ENCODE results near the gene NUP43. TPM values are rescaled to one million over a fixed set of nuclear protein-coding genes. Genes with fewer than 3 reads are reported as not detected.

The NUP43 gene
- polyA plus RNA-seq, 2 of the 4 experiments (the other 2 are of a cell fraction) = 20.0 to 40.3 TPM

DNA sequence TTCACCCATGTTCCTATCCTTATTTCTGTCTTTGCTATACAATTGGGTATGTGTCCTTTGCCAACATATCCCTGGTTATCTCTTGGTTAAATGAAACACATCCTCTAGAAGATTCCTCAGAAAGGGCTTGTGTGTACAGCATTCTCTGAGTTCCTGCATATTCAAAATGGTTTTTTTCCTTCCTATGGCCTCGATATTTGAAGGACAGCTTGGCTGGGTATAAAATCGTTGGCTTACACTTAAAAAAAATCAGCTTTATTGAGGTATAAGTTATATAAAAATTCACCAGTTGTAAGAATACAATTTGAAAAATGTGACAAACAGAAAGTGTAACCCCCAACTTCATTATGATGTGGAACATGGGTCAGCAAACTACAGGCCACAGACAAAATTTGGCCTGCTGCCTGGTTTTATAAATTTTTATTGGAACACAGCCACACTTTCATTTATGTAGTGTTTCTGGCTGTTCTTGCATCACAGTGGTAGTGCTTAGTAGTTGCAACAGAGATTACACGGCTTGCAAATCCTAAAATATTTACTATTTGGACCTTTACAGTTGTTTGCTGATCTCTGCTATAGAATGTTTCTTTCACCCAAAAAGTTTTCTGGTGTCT, 19.9 kb upstream of the NUP43 start:
- 92% methylated on average over 3 of the region's 3 CpGs for WGBS (ENCODE audit: missing lambda C conversion rate)
- ATAC-seq (no peak), FAIRE-seq (no peak), DNase-seq (ENCODE audit: low read depth in 1 of 2, low spot score in 1 of 2) (no peak)
- peaks cover 9% of the 10 kb centered on the region for H3K9me3 ChIP-seq
- CTCF ChIA-PET = no interaction called here
- peaks cover 12% of the 10 kb centered on the region; the same call in 2 of the 3 replicates for H3K4me1 ChIP-seq
- no peak overlapping the region for H3K4me2 ChIP-seq
- POLR2A ChIA-PET = no interaction called here
- H3K27ac ChIP-seq = no peak overlapping the region
- TF ChIP-seq, protein P1, sequence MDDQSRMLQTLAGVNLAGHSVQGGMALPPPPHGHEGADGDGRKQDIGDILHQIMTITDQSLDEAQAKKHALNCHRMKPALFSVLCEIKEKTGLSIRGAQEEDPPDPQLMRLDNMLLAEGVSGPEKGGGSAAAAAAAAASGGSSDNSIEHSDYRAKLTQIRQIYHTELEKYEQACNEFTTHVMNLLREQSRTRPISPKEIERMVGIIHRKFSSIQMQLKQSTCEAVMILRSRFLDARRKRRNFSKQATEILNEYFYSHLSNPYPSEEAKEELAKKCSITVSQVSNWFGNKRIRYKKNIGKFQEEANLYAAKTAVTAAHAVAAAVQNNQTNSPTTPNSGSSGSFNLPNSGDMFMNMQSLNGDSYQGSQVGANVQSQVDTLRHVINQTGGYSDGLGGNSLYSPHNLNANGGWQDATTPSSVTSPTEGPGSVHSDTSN (IDR thresholded peaks at IDR 0.05) = no peak
- TF ChIP-seq HEYL (CRISPR knock-in tag; IDR thresholded peaks at IDR 0.05) (no peak), KDM5A (IDR thresholded peaks at IDR 0.05) (no peak), CHD2 (IDR thresholded peaks at IDR 0.05; ENCODE audit: low read length, partially characterized antibody) (no peak), TFCP2L1 (CRISPR knock-in tag; IDR thresholded peaks at IDR 0.05) (no peak), POLR2A (IDR thresholded peaks at IDR 0.05; ENCODE audit: low read length) (no peak), FOXS1 (CRISPR knock-in tag; IDR thresholded peaks at IDR 0.05) (no peak), CBX2 (IDR thresholded peaks at IDR 0.05; ENCODE audit: borderline replicate concordance, low read depth) (no peak), HOXB5 (CRISPR knock-in tag; IDR thresholded peaks at IDR 0.05) (no peak), RARB (CRISPR knock-in tag; IDR thresholded peaks at IDR 0.05) (no peak), BHLHE40 (IDR thresholded peaks at IDR 0.05; ENCODE audit: low read depth, low read length) (no peak), RFX5 (IDR thresholded peaks at IDR 0.05) (no peak)
- TF ChIP-seq, protein P2, sequence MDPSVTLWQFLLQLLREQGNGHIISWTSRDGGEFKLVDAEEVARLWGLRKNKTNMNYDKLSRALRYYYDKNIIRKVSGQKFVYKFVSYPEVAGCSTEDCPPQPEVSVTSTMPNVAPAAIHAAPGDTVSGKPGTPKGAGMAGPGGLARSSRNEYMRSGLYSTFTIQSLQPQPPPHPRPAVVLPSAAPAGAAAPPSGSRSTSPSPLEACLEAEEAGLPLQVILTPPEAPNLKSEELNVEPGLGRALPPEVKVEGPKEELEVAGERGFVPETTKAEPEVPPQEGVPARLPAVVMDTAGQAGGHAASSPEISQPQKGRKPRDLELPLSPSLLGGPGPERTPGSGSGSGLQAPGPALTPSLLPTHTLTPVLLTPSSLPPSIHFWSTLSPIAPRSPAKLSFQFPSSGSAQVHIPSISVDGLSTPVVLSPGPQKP (IDR thresholded peaks at IDR 0.05; ENCODE audit: low read depth, low read length) = no peak
- TF ChIP-seq, protein P3, sequence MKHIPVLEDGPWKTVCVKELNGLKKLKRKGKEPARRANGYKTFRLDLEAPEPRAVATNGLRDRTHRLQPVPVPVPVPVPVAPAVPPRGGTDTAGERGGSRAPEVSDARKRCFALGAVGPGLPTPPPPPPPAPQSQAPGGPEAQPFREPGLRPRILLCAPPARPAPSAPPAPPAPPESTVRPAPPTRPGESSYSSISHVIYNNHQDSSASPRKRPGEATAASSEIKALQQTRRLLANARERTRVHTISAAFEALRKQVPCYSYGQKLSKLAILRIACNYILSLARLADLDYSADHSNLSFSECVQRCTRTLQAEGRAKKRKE (CRISPR knock-in tag; IDR thresholded peaks at IDR 0.05; ENCODE audit: low read depth) = no peak
- H3K4me3 ChIP-seq = no peak overlapping the region

DNA sequence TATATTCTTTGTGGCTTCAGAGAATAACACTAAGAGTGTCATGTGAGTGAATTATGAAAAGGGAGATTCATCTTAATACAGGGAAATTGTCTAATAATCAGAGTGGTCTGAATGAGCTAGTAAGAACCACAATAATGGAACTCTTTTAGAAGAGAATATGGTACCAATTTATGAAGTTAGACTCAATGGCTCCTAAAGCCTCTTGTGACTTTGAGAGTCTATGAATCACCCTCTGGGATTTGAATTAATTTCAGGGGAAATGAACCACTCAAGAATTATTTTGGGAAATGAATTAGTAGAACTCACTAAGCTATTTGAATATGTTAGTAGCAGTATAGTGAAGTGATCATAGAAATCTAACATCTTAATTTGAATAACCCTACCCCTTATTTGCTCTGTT, 17.5 kb upstream of the NUP43 start:
- Histone ChIP-seq H3K4me3 (no peak overlapping the region), H3K27ac (no peak overlapping the region), H3K4me1 (peaks cover 15% of the 10 kb centered on the region; the same call in 2 of the 3 replicates), H3K9me3 (peaks cover 9% of the 10 kb centered on the region), H3K4me2 (no peak overlapping the region)
- TF ChIP-seq ZSCAN20 (CRISPR knock-in tag; IDR thresholded peaks at IDR 0.05) (no peak), GATA3 (IDR thresholded peaks at IDR 0.05; ENCODE audit: borderline replicate concordance) (no peak), MAZ (IDR thresholded peaks at IDR 0.05; ENCODE audit: borderline replicate concordance, low read depth, low read length) (no peak), HOXB13 (CRISPR knock-in tag; IDR thresholded peaks at IDR 0.05; ENCODE audit: low read depth) (no peak), JUN (IDR thresholded peaks at IDR 0.05) (no peak), SREBF2 (IDR thresholded peaks at IDR 0.05) (no peak), RARB (CRISPR knock-in tag; IDR thresholded peaks at IDR 0.05) (no peak), ZFP36 (IDR thresholded peaks at IDR 0.05; ENCODE audit: borderline replicate concordance, partially characterized antibody) (no peak), KDM1A (IDR thresholded peaks at IDR 0.05; ENCODE audit: low read depth) (no peak), RAD21 (conservative IDR thresholded peaks at IDR 0.05 in 1 of 2, IDR thresholded peaks at IDR 0.05 in 1 of 2) (no peak), EP300 (IDR thresholded peaks at IDR 0.05) (no peak), BHLHE40 (IDR thresholded peaks at IDR 0.05; ENCODE audit: low read depth, low read length) (no peak), PHF8 (IDR thresholded peaks at IDR 0.05; ENCODE audit: borderline replicate concordance, low read depth) (no peak), CHD4 (IDR thresholded peaks at IDR 0.05; ENCODE audit: borderline replicate concordance) (no peak)
- TF ChIP-seq, protein P4, sequence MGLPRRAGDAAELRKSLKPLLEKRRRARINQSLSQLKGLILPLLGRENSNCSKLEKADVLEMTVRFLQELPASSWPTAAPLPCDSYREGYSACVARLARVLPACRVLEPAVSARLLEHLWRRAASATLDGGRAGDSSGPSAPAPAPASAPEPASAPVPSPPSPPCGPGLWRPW (IDR thresholded peaks at IDR 0.05) = no peak
- TF ChIP-seq, protein P1 (IDR thresholded peaks at IDR 0.05) = no peak
- ATAC-seq (no peak), FAIRE-seq (no peak), DNase-seq (ENCODE audit: low read depth in 1 of 2, low spot score in 1 of 2) (no peak)
- ChIA-PET POLR2A (no interaction called here), CTCF (no interaction called here)
